ENCODE data around the gene L1CAM.
"Not testable (repeated sequence)": the region's sequence is repeated elsewhere in the genome, so short reads cannot be mapped to it uniquely, and the experiment has no call there.

L1CAM gene

DNA sequence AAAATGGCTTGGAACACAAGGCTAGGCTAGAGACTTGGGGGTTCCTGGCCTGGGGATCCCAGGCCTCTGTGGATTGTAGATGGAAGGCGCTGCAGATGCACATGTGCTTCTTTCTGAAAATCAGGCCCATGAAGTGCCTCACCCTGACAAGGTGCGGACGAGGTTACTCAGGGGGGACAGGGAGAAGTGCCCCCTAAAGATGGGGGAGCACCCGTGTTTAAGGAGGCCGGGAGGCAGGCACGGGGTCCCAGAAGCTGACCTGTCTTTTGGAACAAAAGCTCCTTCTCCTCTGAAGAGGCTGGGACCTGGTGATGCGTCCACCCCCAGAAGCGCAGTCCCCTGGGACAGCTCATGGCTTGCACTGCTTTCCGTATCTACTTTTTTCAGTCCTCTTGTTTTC, 58.1 kb downstream of the L1CAM start:
- DNase-seq, result no peak

DNA sequence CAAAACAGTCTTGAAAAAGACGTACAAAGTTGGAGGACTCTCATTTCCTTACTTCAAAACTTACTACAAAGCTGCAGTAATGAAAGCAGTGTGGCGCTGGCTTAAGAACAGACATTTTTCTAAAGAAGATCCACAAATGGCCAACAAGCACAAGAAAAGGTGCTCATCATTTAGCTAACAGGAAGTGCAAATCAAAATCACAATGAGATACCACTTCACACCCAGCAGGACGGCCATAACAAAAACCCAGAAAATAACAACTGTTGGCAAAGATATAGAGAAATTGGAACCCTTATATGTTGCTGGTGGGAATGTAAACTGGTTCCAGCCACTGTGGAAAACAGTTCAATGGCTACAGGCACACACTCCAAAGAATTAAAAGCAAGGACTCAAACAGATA, 59.0 kb downstream of the L1CAM start:
- DNase-seq, result no peak

DNA sequence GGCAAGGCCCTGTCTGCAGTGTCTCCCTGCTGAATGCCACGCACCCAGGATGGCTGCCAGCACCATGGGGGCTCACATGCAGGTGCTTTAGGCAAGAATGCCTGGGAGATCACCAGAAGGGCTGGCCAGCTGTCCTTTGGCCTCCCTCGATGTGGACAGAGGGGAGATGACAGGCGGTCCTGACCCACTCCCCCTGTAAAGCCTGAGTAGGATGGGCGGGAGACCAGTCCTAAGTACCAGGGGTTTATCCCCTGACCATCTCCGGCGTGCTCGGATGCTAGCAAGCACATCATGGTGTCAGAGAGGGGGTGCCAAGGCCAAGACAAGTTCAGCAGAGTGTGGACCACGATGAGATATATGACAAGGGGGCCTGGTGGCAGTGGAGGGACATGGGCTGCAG, 60.9 kb downstream of the L1CAM start:
- DNase-seq, result no peak

DNA sequence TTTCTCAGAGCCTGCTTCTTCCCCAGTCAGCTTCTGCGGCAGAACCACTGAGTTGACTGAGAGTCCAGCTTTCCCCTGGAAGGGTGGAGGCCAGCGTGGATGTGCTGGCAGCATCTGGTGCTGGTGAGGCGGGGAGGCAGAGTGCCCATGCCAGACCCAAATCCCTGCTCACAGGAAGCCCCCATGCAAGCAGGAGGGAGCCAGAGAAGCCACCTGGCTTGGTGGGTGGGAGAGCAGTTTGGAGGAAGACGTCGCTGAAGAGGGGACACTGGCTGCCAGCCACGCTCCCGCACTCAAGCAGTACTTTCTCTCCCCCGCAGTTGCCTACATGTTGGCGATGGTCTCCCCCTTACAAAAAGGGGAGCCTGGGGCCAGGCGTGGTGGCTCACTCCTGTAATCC, 61.6 kb downstream of the L1CAM start:
- no peak for DNase-seq

DNA sequence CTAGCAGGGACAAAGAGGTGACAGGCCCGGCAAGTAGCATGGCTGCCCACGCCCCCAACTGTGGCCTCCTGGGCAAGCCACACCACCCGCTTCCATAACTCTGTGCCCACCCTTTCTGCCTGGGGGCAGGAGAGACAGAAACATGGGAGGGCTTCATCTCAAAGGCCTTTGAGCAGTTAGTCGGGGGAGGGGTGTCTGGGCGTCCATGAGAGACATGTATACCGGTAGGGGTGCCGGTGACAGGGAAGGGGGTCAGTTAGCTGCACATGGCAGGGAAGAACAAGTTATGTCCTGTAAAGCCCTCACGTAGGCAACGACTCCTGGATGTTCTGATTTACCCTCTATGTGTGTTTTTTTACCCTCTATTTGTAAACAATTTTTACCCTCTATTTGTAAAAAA, 64.9 kb downstream of the L1CAM start:
- no peak for DNase-seq

DNA sequence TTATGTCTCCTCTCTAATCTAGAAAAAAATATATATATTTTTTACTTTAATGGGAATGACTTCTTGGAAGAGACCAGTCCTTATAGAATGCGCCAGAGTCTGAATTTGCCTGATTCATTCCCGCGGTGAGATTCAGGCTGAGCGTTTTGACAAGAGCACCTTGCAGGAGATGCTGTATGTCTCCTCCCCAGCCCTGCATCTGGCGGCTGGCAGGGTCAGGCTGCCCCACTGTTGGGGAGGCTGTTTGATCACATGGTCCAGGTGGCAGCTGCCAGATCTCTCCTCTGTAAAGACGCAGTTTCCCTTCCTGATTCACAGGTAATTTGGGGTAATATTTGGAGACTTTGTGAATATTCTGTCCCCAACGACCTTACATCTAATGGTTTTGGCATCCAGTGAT, 65.4 kb downstream of the L1CAM start:
- no peak for DNase-seq

DNA sequence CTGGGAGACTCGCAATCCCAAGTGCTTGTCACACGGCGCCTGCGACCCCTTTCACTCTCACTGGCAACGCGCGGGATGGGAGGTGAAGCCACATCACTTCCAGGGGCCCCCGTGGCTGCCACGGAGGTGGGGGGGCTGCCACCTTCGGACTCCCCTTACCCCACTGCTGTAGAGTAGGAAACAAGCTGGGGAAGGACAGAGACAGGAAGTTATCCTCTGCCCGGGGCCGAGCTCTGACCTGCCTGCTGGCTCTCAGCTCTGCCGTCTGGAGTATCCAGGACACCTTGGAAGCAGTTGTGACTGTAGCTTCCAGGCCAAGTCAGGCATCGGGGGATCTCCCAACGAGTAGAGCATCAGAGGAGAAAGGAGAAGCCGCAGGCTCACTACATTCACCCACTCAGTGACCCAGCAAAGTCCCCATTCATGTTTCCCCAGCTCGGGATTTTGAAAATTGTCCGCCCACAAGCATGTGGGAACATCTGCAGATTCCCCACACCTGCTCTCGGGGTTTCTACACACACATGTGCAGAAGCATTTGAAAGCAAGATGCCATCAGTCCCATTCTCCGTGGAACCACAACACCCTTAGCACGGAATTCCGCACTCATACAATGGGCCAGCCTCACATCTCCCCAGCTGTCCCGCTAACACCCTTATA, 66.5 kb downstream of the L1CAM start:
- DNase-seq, result no peak

DNA sequence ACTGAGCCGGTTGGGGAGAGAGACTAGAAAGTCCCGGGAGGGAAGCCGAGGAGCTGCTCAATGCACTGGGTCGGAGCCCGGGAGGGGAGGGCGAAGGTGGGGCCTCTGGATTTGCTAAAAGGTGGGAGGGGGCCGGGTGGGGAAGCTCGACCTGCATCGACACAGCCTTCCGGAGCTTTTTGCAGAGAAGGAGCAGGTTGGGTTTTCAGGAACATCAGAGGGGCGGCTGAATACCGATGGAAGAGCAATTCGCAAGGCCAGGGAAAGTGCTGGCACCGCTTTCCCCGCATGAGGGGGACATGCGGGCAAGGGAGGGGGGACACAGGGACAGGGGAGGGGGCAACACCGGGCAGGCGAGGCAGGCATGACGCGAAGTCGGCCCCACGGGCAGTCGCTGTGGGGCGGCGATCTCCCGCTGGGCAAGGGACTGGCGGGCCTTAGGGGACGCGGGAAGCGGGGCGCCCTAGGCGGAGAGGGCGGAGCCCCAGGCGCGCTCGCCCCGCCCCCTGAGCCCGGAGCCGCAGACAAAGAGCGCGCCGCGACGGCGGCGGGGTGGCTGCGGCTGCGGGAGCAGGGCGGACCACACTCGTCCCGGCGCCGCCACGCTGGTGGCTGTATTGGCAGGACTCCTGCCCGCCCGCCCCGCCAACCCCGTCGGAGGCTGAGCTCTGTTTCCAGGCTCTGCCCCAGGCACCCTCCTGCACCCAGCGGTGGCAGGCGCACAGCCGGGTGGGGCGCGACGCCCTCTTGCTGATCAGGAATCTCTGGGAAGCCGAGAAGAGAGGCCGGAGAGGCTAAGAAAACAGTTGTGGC, 67.2 kb downstream of the L1CAM start:
- DNase-seq, result no peak

DNA sequence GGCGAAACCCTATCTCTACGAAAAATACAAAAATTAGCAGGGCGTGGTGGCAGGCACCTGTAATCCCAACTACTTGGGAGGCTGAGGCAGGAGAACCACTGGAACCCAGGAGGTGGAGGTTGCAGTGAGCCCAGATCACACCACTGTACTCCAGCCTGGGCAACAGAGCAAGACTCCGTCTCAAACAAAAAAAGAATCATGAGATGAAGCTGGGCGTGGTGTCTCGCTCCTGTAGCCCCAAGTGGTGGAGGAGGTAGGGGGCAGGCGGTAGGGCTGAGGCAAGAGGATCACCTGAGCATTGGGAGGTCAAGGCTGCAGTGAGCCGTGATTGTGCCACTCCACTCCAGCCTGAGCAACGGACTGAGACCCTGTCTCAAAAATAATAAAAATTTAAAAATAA, 67.9 kb downstream of the L1CAM start:
- not testable (repeated sequence) for DNase-seq

DNA sequence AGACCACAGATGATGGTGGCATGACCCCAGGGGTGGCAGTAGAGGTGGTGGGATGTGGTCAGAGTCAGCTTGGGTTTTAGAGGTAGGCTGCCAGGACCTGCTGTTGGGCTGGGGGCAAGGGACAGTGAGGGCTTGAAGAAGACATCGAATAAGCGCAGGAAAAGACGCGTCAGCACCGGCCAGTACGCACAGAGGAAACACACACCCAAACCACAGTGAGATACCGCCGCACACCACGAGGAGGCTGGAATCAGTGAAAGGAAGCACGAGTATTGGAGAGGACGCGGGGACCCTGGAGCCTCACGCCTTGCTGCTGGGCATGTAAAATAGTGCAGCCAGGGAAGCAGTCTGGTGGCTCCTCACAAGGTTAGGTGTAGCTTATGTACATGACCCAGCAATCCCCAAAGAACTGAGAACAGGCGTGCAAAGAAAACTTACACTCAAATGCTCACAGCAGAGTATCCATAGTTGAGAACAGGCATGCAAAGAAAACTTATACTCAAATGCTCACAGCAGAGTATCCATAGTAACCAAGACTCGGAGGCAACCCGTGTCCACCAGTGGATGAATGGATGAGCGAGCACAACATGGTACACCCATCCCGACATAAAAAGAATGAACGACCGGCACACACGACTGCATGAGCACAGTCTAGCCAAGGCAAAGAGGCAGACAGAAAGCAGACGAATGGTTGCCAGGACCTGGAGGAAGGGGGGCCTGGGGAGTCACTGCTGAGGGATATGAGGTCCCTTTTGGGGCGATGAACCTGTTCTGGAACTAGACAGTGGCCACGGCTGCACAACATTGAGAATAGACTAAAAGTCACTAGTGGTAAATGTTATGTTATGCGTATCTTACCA, 68.9 kb downstream of the L1CAM start:
- DNase-seq, result no peak

DNA sequence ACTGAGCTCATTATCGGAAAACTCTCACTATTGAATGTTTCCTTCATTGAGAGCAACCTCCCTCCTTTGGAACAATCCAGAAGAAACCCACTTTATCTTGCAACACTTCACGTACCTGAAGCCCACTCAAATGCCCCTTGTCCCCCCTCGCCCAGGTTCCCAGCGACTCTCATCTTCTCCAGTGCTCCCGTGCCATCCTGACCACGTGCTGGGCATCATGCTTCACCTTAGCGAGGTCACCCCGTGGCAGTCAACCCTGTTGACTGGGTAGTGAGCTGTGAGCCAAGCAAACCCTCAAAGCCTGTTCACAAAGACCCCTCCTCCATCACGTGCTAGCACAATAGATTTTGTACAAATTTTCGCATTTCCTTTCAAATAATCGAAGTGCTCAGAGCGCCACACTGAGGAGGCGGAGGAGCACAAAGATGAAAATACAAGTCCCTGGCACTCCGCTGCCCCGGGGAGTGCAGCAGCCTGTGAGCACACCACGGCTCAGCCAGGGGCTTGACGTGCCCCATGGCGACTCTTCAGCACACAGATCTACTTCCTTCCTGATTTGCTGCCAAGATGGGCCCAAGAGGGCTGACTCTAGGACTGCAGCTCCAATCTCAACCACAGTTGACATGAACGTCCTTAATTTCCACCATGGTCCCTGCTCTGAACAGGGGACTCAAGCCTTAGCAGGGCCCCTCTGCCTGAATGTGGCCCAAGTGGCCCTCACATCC, 71.2 kb downstream of the L1CAM start:
- DNase-seq, result no peak

DNA sequence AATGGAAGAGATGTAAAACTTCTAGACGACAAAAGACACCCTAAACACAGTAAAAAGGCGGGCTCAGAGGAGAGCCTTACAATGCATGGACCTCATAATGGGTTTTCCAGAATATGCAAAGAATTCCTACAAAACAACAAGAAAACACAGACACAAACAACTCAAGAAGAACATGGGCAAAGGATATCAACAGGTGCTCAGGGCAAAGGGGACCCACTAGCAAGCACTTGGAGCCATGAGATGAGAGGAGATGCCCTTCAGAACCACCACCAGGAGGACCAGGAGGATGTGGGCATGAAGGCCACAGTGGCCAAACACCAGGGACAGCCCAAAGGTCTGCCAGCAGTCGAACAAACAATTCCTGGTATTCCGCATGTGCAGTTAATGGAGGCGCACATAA, 72.8 kb downstream of the L1CAM start:
- no peak for DNase-seq

DNA sequence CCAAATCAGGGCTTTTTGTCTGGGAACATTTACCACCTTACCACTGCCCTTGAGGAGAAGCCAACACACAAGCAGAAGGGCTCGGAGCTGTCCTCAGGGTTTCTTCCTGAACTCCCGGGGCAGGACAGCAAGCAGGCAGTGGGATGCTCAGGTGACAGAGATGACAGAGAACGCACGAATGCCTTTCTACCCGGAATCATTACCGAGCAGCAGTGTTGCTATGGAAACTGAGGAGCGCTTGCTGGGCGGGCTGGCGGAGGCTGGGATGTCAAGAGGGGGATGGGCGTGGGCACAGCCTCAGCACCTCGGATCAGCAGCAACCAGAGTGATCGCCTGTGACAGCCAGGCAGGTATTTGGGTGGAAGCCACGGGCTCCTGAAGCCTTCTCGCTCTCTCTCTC, 73.8 kb downstream of the L1CAM start:
- DNase-seq, result no peak
